ENCODE measurements around the gene IFRD2. TPM values are rescaled to one million over a fixed set of nuclear protein-coding genes. Genes with fewer than 3 reads are reported as not detected.

The IFRD2 gene, protein sequence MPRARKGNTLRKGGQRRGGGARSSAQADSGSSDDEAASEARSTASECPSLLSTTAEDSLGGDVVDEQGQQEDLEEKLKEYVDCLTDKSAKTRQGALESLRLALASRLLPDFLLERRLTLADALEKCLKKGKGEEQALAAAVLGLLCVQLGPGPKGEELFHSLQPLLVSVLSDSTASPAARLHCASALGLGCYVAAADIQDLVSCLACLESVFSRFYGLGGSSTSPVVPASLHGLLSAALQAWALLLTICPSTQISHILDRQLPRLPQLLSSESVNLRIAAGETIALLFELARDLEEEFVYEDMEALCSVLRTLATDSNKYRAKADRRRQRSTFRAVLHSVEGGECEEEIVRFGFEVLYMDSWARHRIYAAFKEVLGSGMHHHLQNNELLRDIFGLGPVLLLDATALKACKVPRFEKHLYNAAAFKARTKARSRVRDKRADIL
- polyA plus RNA-seq (2013, experiment 1 of 4): 48.5 TPM
- 47.8 TPM for polyA plus RNA-seq (2013, experiment 2 of 4)
- 41.9 TPM for polyA plus RNA-seq (2013, experiment 3 of 4)
- 41.7 TPM for polyA plus RNA-seq (2013, experiment 4 of 4)

DNA sequence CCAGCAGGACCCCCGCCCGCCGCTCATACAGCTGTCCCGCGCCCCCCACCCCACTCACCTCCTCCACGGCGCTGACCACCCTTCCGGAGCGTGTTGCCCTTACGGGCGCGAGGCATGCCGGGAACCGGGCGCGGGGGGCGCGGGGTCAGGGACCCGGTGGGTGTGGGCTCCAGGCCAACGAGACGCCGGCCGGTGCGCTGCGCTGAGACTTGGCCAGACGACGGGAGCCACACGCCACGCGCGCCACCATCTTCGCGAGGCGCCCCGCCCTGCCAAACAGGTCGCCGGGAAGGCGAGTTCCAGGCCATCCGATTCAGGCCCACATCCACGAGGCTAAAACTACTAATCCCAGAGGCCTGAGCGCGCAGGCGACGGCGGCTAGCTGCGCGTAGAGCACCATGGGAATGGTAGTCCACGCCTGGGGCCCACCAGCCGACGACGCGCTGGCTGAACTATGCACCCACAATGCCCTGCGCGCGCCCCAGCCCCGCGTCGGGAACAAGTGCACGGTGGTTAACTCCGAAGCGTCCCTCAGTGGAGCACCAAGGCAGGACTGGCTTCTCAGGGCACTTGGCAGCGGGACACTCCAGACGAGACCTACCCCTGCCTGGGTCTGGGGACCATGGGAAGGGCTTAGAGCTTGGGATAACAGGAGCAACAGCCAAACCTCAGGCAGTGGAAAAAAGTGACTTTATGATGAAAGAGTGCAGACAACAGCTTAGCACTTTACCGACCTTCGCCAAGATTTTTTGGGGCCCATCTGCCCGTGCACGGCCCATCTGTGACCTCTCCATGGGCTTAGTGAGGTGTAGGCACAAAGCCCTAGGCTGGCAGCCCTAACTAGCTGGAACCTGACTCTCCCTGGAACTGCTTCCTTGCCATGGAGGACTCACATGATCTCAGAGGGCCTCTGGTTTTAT, at the start of gene IFRD2:
Gene IFRD2 (minus strand): TSS at position 271 of the 920 bp plus-strand sequence. CDS start 155 bp downstream, at position 116.
- Histone ChIP-seq H3K36me3 (ENCODE audit: control insufficient read depth, insufficient read depth, low read length) (peaks cover 21% of the 10 kb centered on the region), H3K27ac (ENCODE audit: insufficient read depth, low read depth, low read length, poor library complexity, severe bottlenecking) (peak within 1 kb of the TSS; percentile 39), H3K4me1 (ENCODE audit: control insufficient read depth, insufficient read depth, low read length) (peaks cover 4% of the 10 kb centered on the region), H3K9me3 (ENCODE audit: control insufficient read depth, low read length) (no peaks in the 10 kb centered on the region), H3K4me3 (ENCODE audit: insufficient read depth, low read depth, low read length) (peak within 1 kb of the TSS; percentile 94), H3K27me3 (ENCODE audit: control insufficient read depth, insufficient read depth, low read length, poor library complexity, severe bottlenecking) (no peaks in the 10 kb centered on the region)
- WGBS, 2 experiments: 4 to 5% methylated on average over 67 of the region's 67 CpGs

GRCh38 chr3:50341537-50341936, 49.3 kb upstream of the IFRD2 start:
- no peak overlapping the region for H3K27ac ChIP-seq (ENCODE audit: insufficient read depth, low read depth, low read length, poor library complexity, severe bottlenecking)
- H3K27me3 ChIP-seq (ENCODE audit: control insufficient read depth, insufficient read depth, low read length, poor library complexity, severe bottlenecking): peaks cover 88% of the 10 kb centered on the region
- H3K36me3 ChIP-seq (ENCODE audit: control insufficient read depth, insufficient read depth, low read length): no peaks in the 10 kb centered on the region
- peaks cover 6% of the 10 kb centered on the region for H3K4me1 ChIP-seq (ENCODE audit: control insufficient read depth, insufficient read depth, low read length)
- WGBS, 2 experiments: 90 to 92% methylated on average over 9 of the region's 9 CpGs
- no peaks in the 10 kb centered on the region for H3K9me3 ChIP-seq (ENCODE audit: control insufficient read depth, low read length)
- H3K4me3 ChIP-seq (ENCODE audit: insufficient read depth, low read depth, low read length): no peak overlapping the region

- 15% methylated on average over 85 of the region's 85 CpGs for WGBS, 2 experiments
- Histone ChIP-seq H3K9me3 (ENCODE audit: control insufficient read depth, low read length) (no peaks in the 10 kb centered on the region), H3K27ac (ENCODE audit: insufficient read depth, low read depth, low read length, poor library complexity, severe bottlenecking) (no peak within 1 kb of the TSS), H3K27me3 (ENCODE audit: control insufficient read depth, insufficient read depth, low read length, poor library complexity, severe bottlenecking) (peaks cover 80% of the 10 kb centered on the region), H3K4me3 (ENCODE audit: insufficient read depth, low read depth, low read length) (peak within 1 kb of the TSS; percentile 13), H3K4me1 (ENCODE audit: control insufficient read depth, insufficient read depth, low read length) (peaks cover 13% of the 10 kb centered on the region), H3K36me3 (ENCODE audit: control insufficient read depth, insufficient read depth, low read length) (no peaks in the 10 kb centered on the region)
These were observed 48.5 kb upstream of the IFRD2 start, which contains the start of gene RASSF1 for GRCh38 chr3:50340448-50341329. TSS of gene RASSF1 (minus strand) at chr3:50340836. CDS start at chr3:50340805, 31 bp downstream.

- WGBS, 2 experiments: 40 to 42% methylated on average over 9 of the region's 9 CpGs
- Histone ChIP-seq H3K27me3 (ENCODE audit: control insufficient read depth, insufficient read depth, low read length, poor library complexity, severe bottlenecking) (peaks cover 74% of the 10 kb centered on the region), H3K36me3 (ENCODE audit: control insufficient read depth, insufficient read depth, low read length) (no peaks in the 10 kb centered on the region), H3K9me3 (ENCODE audit: control insufficient read depth, low read length) (no peaks in the 10 kb centered on the region), H3K4me1 (ENCODE audit: control insufficient read depth, insufficient read depth, low read length) (peaks cover 13% of the 10 kb centered on the region), H3K27ac (ENCODE audit: insufficient read depth, low read depth, low read length, poor library complexity, severe bottlenecking) (no peak overlapping the region), H3K4me3 (ENCODE audit: insufficient read depth, low read depth, low read length) (peak overlapping the region; percentile 13)
These were observed 47.9 kb upstream of the IFRD2 start for GRCh38 chr3:50340147-50340447.

- Histone ChIP-seq H3K27ac (ENCODE audit: insufficient read depth, low read depth, low read length, poor library complexity, severe bottlenecking) (no peak overlapping the region), H3K36me3 (ENCODE audit: control insufficient read depth, insufficient read depth, low read length) (peaks cover under 1% of the 10 kb centered on the region), H3K9me3 (ENCODE audit: control insufficient read depth, low read length) (no peaks in the 10 kb centered on the region), H3K4me3 (ENCODE audit: insufficient read depth, low read depth, low read length) (no peak overlapping the region), H3K4me1 (ENCODE audit: control insufficient read depth, insufficient read depth, low read length) (peaks cover 13% of the 10 kb centered on the region), H3K27me3 (ENCODE audit: control insufficient read depth, insufficient read depth, low read length, poor library complexity, severe bottlenecking) (peaks cover 69% of the 10 kb centered on the region)
- 87 to 90% methylated on average over 14 of the region's 14 CpGs for WGBS, 2 experiments
These were observed 47.4 kb upstream of the IFRD2 start for GRCh38 chr3:50339485-50340146.

DNA sequence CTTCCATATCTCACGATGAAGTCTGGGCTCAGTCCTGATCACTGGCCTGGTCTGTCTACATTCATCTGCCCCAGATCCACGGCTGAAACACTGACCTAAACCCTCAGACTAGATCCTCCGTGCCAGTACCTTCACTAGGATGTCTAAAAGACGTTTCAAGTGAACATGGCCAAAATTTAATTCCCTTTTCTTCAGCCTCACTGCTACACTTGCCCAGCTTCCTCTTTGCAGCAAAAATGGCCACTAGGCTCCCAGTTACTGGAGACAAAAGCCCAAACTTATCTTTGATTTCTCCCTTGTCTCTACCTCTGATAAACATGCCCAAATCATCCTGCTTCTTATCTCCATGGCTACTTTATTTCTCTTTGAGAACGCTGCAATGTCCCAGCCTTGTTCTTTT, 46.7 kb upstream of the IFRD2 start:
- H3K4me3 ChIP-seq (ENCODE audit: insufficient read depth, low read depth, low read length): no peak overlapping the region

DNA sequence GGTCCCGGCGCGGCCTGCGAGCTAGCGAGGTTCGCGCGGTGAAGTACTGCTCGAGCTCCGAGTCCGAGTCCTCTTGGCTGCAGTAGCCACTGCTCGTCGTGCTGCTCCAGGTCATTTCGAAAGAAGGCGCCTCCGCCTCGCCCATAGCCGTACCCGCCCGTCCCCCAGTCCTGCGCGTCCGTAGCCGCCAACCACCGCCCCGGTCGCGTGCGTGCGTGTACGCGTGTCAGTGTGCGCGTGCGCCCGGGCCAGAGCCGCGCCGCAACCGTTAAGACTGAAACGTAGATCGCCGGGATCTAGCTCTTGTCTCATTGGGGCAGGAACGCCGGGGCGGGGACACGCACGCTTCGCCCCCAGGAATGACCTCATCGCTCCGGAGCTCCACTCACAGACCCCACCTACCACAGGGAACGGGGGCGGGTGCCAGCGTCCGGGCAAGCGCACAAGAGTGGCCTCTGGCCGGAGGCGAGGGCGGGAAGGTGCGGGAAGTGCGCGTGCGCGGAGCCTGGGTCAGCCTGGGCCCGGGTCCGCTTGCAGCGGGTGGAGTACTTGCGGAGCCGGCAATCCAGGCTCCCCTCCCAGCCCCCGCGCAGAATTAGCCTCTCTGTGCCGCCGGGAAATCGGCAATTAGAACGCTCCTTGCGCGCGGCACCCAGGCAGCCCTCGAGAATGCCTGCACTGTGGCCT, 45.1 kb upstream of the IFRD2 start:
- H3K4me1 ChIP-seq (ENCODE audit: control insufficient read depth, insufficient read depth, low read length): peaks cover 13% of the 10 kb centered on the region
- 0% methylated on average over 79 of the region's 79 CpGs for WGBS, 2 experiments
- H3K4me3 ChIP-seq (ENCODE audit: insufficient read depth, low read depth, low read length): peak overlapping the region; percentile 61
- H3K36me3 ChIP-seq (ENCODE audit: control insufficient read depth, insufficient read depth, low read length): peaks cover 4% of the 10 kb centered on the region
- H3K27ac ChIP-seq (ENCODE audit: insufficient read depth, low read depth, low read length, poor library complexity, severe bottlenecking): peak overlapping the region; percentile 86
- H3K9me3 ChIP-seq (ENCODE audit: control insufficient read depth, low read length): no peaks in the 10 kb centered on the region
- peaks cover 47% of the 10 kb centered on the region for H3K27me3 ChIP-seq (ENCODE audit: control insufficient read depth, insufficient read depth, low read length, poor library complexity, severe bottlenecking)

More for the DNA sequence above, 46.7 kb upstream of the IFRD2 start:
- H3K4me1 ChIP-seq (ENCODE audit: control insufficient read depth, insufficient read depth, low read length): peaks cover 13% of the 10 kb centered on the region
- peaks cover 4% of the 10 kb centered on the region for H3K36me3 ChIP-seq (ENCODE audit: control insufficient read depth, insufficient read depth, low read length)
- no peaks in the 10 kb centered on the region for H3K9me3 ChIP-seq (ENCODE audit: control insufficient read depth, low read length)
- peaks cover 64% of the 10 kb centered on the region for H3K27me3 ChIP-seq (ENCODE audit: control insufficient read depth, insufficient read depth, low read length, poor library complexity, severe bottlenecking)
- 90% methylated on average over 5 of the region's 5 CpGs for WGBS, 2 experiments
- no peak overlapping the region for H3K27ac ChIP-seq (ENCODE audit: insufficient read depth, low read depth, low read length, poor library complexity, severe bottlenecking)

DNA sequence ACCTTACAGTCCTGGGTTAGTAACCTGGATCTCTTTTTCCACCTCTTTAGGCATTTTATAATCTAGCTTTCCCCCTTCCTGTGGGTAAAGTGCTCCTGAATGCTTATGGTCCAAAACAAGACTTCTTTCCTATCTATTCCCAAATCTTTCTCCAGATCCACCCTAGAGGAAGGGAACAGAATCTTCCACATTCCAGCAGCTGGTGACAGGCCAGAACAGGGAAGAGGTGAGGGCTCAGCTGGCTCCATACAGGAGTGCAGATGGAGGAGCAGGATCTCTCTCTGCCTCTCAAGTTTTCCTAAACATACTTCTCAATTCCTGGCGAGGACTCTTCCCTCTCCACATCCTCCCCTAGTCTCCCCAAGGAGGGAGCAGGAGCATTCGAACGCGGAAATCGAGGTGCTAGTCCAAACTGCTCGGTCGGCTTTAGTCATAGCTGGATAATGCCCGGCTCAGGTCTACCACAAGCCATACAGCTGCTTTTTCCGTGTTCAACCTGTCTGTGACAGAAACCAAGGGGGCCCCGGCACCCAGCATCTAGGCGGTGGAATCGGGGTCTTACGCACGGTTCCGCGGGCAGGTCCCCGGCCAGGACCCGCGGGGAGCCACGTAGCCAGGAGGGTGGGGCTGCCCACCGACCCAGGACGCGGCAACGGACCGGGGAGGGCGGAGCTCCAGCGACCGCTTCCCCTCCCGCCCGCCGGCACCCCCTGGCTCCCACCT, 44.4 kb upstream of the IFRD2 start:
- peak overlapping the region; percentile 61 for H3K4me3 ChIP-seq (ENCODE audit: insufficient read depth, low read depth, low read length)
- H3K9me3 ChIP-seq (ENCODE audit: control insufficient read depth, low read length): no peaks in the 10 kb centered on the region
- H3K4me1 ChIP-seq (ENCODE audit: control insufficient read depth, insufficient read depth, low read length): peaks cover 13% of the 10 kb centered on the region
- peak overlapping the region; percentile 86 for H3K27ac ChIP-seq (ENCODE audit: insufficient read depth, low read depth, low read length, poor library complexity, severe bottlenecking)
- peaks cover 40% of the 10 kb centered on the region for H3K27me3 ChIP-seq (ENCODE audit: control insufficient read depth, insufficient read depth, low read length, poor library complexity, severe bottlenecking)
- 0 to 1% methylated on average over 31 of the region's 31 CpGs for WGBS, 2 experiments
- H3K36me3 ChIP-seq (ENCODE audit: control insufficient read depth, insufficient read depth, low read length): peaks cover 9% of the 10 kb centered on the region
